Hippocampal formation (tissue), 2 donors: Measurements from ENCODE around the gene MAN1C1.

Experiments
- DNase-seq, 2 donors: peaks; one replicate each; lab custom pipeline; 2025; lab: John Stamatoyannopoulos, UW

MAN1C1 gene

DNA sequence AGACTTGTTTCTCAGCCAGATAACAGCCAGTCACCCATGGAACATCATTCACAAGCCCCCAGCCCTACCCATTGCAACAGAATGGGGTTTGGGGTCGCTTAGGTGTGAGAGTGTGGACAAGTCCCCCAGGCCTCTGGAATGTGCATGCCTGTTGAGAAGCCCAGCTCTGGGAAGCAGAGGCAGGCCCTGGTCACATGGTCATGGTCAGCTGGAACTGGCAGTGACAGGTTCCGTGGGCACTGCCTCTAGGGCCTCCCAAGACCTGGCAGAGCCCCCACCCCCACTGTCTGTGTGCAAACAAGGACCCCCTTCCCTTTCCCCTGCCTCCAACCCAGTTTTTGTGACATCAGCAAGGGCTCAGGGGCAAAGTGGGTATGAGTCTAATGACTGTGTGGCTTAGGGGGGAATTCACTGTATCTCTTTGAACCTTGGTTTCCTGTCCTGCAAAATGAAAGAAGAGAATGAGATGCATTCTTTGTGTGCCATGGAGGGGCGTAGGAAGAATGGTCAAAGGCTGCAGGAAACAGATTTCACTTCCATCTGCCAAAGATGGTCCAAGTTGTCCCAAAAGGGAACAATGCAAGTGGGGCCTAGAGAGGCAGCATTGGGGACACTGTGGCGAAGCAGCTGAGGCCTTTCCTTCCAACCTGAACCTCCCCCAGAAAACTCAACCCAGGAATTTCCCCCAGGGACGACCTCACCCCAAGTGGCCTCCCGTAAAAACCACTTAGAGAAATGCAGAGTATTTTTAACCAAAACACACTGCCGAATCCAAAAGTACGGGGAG, 148.7 kb downstream of the MAN1C1 start:
- no peak for DNase-seq

DNA sequence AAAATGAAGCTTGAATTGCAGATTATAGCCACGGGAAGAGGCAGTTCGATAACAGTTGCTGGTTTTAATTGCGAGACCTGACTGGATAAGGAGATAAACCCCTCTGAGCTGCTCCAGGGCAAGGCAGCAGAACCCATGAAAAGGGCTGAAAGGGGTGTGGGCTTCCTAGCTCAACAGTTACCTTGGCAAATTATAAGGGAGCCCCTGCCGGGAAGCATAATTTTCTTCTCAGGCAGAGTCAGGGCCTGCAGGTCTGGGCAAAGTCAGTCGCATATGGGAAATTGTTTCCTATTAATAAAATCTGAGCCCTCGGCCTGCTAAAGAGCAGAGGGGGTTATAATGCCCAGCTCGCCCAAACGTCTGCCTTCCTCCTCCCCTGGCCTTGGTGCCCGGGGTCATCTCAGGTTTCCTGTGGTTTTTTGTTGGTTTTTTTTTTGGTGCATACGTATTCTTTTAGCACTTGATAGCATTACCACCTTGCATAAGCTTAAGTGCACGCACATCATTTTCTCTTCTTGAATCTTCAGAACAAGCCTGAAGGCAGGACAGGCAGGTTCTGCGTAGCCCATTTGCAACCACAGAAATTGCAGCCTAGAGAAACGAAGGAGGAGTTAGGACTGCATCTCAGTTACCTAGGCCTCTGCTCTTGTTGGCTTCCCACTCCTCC, 149.5 kb downstream of the MAN1C1 start:
- no peak for DNase-seq

DNA sequence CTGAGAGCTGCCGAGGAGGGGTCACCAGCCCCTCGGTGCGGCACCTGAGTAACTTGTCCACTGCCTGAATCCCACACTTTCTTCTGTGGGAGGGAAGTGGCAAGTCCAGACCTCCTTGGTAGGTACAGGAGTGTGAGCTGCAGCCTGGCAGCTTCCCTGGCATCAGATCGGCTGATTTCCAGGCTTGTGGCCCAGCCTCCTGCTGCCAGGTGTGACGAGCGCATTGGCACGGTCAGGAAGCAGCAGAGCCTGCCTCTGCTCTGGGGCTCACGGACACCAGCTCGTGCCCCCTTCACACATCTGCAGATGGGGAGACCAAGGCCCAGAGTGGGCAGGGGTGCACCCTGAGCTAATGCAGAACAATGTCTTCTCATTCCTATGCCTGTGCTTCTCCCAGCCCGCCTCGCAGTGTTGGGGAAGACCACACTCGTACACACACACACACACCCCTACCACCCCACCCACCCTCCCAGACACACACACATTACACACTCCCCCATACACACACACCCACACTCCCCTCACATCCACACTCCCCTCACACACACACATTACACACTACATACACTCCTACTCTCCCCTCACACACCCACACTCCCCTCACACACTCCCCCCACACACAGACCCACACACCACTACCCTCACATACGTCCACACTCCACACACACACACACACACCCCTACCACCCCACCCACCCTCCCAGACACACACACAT, 150.3 kb downstream of the MAN1C1 start:
- no peak for DNase-seq

DNA sequence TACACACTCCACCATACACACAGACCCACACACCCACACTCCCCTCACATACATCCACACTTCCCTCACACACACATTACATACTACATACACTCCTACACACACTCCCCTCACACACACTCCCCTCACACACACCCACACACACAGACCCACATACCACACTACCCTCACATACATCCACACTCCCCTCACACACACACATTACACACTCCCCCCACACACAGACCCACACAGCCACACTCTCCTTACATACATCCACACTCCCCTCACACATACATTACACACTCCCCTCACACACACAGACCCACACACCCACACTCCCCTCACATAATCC, 150.8 kb downstream of the MAN1C1 start:
- no peak for DNase-seq

DNA sequence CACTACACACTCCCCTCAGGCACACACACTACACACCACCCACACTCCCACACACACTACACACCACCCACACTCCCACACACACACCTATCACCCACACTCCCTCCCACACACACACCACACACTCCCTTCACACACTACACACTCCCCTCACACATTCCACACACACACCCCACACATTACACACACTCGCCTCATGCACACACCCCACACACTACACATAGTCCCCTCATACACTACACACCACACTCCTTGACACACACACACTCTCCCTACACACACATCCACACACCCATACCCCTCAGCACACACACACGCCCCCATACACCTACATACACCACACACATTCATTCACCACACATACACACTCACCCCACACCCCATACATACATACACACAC, 152.4 kb downstream of the MAN1C1 start:
- DNase-seq = no peak

DNA sequence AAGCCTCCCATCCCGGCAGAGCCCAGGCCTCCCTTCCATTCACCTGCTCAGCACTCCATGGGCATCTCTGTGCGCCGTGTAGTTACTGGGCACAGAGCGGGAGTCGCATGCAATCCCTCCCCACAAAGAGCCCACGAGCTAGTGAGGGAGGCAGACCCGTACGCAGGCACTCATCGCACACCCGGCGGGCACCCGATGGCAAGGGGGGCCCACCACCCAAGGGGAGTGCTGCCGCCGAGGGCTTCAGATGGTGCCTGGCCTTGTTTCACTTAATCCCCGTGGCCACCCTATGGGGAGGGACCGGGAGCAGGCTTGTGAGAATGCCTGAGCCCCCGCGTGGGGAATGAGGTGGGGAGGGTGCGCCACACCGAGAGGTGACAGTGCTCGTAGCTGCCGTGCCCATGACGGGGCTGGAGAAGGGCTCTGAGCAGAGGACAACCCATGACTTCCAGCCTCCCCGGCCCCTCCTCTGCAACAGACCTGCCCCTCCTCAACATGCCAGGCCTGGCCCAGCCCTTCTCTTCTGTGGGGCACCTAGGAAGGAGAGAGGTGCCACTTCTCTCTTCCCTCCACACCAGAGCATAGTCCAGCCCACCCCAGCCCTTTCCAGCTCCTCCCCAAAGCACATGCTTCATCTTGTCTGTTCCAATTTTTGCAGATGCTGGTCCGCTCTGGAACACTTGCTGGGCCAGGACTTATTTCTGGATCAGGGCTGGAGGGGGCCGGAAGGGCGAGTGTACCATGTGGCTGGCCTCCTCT, 153.2 kb downstream of the MAN1C1 start:
- no peak for DNase-seq

DNA sequence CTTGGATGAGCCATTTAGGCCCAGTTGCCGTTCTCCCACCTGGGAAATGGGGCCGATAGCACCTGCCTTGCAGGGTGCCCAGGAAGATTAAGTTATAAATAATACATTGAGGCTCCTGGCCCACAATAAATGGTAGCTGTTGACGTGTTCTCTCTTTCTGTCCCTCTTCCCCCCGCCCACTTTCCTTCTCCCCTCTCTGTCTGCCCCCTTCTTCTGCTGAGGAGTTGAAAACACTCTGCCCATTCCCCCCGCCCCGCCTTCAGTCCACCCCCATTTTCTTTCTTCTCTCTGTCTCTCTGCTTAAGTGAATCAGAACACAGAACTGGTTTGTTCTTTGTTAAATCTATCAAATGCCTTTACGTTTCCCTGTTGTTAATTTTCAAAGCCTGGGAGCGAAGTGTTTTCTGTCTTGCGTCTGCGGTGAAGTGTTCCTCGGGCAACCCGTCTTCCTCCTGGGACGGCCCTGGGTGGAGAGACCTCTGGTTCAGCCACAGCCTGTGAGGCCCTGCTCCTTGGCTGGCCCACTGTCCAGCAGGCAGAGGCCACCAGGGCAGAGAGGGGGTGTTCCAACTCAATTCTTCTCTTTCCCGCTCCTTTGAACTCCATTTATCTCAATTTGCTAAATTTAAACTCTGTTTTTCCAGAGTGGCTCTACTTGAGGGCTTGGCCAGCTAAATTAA, 154.1 kb downstream of the MAN1C1 start:
- no peak for DNase-seq

DNA sequence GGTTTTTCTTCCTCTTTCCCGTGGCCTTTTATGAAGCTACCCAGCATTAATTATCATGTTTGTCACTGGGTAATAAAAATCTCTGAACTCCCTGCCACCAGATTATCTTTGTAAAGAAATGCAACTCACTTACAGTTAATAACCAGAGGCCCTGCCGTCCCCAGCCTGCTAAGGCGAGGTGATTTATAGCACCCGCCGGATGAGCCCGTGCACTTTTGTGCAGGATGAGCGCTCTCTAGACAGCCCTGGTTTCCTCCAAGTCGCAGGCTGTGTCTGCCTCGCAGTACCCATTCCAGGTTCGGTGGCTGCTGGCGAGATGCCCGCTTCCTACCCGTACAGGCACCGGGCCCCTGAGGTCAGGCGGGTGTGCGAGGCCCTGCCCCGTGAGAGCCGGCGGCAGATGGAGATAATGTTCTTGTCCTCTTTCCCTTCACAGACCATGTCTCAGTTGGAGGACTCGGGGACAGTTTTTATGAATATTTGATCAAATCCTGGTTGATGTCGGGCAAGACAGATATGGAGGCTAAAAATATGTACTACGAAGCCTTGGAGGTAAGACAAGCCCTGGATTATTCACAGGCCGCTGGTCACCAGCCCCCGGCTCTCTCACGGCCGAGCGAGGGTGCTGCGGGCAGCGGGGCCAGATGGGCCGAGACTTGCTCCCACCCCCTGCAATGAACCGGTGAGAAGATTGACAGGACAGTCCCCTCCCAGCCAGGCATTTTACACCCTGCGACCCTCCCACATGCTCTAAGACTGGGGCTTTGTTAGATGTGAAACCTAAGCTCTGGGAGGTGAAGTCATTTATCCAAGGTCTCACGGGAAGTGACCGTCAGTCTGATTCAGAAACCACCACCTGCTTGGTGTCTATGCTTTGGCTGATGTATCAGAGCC, 154.9 kb downstream of the MAN1C1 start:
- DNase-seq = no peak

DNA sequence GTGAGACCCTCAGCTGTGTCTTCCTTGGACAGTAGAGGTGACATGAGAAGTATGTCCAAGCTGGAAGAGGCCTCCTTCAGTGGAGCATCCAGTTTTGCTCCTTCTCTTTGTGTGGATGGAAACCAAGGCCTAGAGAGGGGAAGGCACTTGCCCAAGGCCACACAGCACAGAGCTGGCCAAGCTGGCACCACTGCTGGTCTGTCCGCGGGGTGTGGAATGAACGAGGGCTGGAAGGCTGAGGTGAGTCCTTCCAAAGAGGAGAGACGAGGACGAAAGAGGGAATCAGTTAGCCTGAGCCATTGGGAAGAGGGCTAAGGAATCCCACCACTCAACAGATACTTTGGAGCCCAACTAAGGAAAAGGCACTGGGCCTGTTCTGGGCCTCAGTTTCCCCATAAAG, 155.6 kb downstream of the MAN1C1 start:
- DNase-seq = no peak

DNA sequence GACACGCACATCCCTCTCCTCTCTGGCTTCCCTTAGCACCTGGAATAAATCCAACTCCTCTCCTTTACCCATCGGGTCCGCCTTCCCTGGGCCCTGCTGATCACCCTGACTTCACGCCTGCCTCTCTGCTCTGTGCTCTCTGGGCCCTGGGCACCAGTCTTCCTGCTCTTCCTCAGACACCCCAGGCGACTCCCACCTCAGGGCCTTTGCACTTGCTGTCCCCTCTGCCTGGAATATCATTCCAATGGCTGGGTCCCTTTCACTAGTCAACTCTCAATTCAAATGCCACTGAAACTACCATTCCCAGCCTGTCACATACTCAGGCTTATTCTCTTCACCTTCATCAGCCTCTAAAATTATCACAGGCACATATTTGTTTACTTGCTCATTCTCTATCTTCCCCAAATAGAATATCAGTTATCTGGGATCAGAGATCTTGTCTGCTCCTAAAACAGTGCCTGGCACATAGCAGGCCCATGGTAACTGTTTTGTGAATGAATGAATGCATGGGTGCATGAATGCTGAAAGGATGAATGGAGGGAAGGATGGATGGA, 156.2 kb downstream of the MAN1C1 start:
- no peak for DNase-seq

DNA sequence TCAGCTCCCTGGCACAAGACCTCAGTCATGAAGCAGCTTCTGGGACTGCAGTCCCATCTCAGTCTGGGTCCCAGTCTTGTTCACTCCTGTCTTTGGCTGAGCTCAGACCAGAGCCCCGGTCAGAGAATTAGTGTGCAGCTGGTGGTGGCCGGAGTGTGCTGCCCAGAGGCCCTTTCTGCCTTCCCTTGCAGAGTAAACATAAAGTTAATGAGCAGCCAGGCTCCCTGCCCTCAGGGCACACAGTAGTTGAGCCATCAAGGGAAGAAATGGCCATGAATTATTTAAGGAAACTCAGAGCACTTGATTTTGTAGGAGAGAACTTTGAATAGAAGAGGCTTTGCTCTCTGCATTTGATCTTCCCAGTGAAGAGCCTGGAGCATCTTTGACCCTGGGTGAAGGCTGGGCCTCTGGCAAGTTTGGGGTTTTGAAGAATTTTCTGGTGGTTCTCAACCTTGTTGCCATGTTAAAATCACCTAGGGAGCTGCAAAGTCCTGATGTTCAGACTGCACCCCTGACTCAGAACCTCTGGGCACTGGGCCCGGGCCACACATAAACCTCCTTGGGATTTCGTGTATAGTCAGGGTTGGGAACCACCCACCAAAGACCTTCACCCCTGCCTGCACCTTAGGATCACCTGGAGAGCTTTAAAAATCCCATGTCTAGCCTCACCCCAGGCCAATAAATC, 157.0 kb downstream of the MAN1C1 start:
- peak in 1 of 2 donors; percentile 20 for DNase-seq

DNA sequence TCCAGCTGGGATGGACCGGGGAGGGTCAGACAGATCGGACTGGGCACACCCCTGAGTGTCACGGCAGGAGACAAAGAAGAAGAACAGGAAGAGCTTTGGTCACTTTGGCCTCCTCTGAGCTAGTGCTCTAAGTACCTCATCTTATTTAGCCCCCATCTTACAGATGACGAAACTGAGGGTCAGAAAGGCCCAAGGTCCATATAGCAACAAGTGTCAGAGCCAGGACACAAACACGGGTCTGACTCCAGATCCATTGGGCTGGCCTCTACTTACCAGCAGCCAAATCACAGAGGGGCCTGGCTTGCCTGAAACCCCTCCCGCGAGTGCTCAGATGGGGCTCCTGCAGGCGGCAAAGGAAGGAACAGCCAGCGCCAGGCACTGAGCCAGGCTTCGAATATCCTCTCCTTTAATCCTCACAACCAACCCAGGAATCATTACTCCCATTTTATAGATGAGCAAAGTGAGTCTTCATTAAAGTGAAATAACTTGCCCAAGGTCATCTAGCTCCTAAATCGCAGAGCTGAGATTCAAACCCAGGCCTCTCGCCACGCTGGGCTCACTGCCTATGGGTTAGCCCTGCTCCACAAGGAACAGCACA, 157.7 kb downstream of the MAN1C1 start:
- no peak for DNase-seq

DNA sequence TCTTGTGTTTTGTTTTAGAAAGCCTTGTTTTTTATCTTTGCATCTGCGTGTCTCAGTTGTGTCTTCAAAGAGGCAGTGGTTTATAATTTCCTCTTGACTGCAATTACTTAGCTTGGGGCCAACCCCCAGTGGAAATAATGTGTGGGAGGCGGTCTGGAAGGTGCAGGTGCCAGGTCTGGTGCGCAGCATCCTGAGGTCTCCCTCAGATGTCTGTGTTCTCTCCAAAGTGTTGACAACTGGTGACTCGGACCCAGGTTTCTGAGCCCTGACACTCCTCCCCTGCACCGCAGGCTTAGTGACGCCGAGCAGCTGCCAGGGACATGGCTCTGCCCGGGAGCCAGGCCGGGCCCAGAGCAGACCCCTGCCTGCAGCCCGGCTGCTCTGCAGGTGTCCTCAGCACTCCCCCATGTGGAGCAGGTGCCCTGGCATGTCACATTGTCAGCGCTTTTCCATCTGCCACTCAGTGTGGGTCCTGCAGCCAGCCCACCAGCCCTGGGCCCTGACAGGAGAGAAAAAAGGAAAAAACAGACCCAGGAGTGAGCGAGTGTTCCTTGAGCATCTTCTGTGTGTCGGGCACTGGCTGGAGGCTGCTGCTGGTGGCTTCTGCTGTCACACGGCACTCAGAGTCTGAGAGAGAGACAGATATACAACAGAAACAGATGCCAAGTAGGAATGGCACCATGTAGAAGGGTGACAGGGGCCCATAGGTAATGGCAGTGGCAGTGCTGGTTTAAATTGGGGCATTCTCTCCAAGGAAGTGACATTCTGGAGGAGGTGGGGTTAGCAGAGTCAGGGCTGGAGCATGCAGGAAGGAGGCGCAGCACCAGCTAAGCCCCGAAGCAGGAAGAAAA, 158.6 kb downstream of the MAN1C1 start:
- DNase-seq = no peak

DNA sequence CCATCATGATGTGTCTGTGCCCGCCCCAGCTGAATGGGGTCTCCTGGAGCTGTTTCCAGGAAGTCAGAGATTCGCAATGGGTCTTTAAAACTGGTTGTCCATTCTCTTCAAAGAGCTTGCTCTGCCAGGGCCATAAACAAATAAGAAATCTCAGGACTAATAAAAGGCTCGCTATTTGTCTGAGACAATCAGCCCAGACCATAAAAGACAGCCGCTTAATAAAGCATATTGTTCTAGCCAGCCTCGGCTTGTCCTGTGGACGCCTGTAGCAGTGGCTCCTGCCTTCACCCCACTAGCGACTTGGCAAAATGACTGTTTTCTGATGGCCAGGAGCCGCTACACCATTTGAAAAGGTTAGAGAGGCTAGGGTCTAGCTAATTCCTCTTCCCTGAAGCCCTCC, 162.8 kb downstream of the MAN1C1 start:
- no peak for DNase-seq

DNA sequence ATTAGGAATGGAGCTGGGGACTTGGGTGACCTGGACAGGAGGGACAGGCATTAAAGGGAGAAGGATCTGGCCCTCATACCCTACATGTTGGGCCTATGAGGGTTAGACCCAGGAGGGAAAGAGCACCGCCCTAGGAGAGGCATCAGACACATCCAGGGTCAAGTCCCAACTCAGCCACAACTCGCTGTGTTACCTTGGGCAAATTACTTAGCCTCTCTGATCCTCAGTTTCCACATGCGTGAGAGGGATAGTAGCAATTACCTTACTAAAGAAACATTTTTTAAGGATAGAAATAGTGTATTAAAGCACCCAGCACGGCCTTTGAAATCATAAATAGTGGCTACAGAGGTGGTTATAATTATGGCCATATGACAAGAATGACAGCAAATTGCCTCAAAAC, 163.3 kb downstream of the MAN1C1 start:
- no peak for DNase-seq

DNA sequence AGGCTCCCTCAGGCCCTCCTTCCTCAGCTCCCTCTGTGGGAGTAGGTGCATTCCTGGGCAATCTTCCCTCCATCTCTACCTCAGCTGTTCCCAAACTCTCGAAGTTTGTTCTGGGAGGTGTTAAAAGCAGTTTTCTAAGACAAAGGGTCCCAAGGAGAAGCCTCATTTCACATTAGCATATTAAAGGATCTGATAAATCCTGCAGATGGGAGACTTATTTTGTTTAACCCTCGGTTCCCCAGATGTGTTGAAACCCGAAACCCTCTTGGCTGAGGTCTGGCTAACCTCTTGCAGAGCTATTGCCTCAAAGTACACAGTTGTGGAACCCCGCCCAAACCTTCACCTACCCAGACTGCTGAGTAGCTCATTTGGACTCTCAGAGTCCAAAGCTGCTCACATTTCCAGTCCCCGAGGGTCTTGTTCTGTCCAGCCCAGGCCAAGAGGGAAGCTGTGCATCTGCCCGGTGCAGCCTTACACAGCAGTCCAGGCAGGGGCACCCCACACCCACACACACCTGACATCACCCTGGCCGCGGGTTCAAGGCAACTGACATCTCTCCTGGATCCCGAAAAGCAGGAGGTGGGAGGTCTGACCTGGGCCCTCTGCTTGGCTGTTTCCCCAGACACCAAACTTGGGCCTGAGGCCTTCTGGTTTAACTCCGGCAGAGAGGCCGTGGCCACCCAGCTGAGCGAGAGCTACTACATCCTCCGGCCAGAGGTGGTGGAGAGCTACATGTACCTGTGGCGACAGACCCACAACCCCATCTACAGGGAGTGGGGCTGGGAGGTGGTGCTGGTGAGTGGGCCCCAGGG, 163.9 kb downstream of the MAN1C1 start:
- DNase-seq = no peak

DNA sequence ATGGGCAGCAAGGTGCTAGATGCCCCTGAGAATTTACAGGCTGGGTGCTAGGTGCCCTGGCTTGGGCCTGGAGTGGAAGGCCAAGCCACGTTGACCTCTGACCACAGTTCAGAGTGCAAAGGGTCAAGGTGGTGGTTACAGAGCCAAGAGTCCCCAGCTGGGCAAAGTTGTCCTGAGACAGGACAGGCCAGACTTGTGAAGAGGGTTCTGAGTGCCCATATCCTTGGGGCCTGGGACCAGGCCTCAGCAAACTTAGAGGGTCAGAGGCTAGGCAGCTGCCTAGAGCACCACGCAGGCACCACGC, 164.5 kb downstream of the MAN1C1 start:
- DNase-seq = no peak
